ENCODE results near the gene HEY2. TPM values are rescaled to one million over a fixed set of nuclear protein-coding genes. Genes with fewer than 3 reads are reported as not detected.

Gene HEY2
- polyA plus RNA-seq, 2 of the 4 experiments (the other 2 are of a cell fraction), result 0.09 TPM; not detected in 1

DNA sequence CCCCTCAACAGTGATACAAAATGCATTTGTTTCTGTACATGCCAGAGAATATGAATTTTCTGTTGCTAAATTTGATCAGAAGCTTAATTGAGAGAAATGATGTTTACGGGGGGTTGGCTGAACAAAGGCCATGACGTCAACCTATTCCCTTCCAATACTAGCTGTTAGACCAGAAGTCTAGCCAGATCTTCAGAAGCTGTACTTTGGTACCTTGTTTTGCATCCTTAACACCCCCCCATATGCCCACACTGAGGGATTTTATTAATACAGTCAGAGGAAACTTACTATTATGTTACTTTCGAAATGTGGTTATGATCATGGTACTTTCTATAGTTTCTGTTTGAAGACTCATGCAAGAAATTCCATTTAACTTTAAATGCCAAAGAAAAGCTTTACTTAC is 44.4 kb downstream of the HEY2 start:
- WGBS (ENCODE audit: missing lambda C conversion rate), result 67% methylated on average over 3 of the region's 3 CpGs
- ChIA-PET CTCF (interaction anchor here (1.3 to 1.4 kb wide), 3 partner anchors 13 to 181 kb away, joined by 4 to 6 read pairs (median 5); no protein-coding TSS in a partner anchor), POLR2A (interaction anchor here (0.5 kb wide), 1 partner anchor 267 kb away, joined by 4 read pairs; no protein-coding TSS in a partner anchor)
- Histone ChIP-seq H3K4me2 (peak overlapping the region; percentile 81), H3K9me3 (no peaks in the 10 kb centered on the region), H3K4me1 (peaks cover 60% of the 10 kb centered on the region), H3K27ac (0 out of 6 replicates have a peak overlapping the region, but pooled peaks of 1 of the 2 experiments have one; percentile 8), H3K4me3 (no peak overlapping the region)
- no peak for FAIRE-seq
- TF ChIP-seq, protein P1, sequence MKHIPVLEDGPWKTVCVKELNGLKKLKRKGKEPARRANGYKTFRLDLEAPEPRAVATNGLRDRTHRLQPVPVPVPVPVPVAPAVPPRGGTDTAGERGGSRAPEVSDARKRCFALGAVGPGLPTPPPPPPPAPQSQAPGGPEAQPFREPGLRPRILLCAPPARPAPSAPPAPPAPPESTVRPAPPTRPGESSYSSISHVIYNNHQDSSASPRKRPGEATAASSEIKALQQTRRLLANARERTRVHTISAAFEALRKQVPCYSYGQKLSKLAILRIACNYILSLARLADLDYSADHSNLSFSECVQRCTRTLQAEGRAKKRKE (CRISPR knock-in tag; IDR thresholded peaks at IDR 0.05; ENCODE audit: low read depth), result no peak
- TF ChIP-seq MAFK (IDR thresholded peaks at IDR 0.05; ENCODE audit: partially characterized antibody) (no peak), MAZ (IDR thresholded peaks at IDR 0.05; ENCODE audit: borderline replicate concordance, low read depth, low read length) (no peak), FOXS1 (CRISPR knock-in tag; IDR thresholded peaks at IDR 0.05) (no peak), RFX5 (IDR thresholded peaks at IDR 0.05) (no peak), CHD2 (IDR thresholded peaks at IDR 0.05; ENCODE audit: low read length, partially characterized antibody) (no peak), HEYL (CRISPR knock-in tag; IDR thresholded peaks at IDR 0.05) (no peak), GATA3 (IDR thresholded peaks at IDR 0.05; ENCODE audit: borderline replicate concordance) (no peak), CHD4 (IDR thresholded peaks at IDR 0.05; ENCODE audit: borderline replicate concordance) (no peak), BHLHE40 (IDR thresholded peaks at IDR 0.05; ENCODE audit: low read depth, low read length) (no peak), HOXB5 (CRISPR knock-in tag; IDR thresholded peaks at IDR 0.05) (no peak)
- TF ChIP-seq, protein P2, sequence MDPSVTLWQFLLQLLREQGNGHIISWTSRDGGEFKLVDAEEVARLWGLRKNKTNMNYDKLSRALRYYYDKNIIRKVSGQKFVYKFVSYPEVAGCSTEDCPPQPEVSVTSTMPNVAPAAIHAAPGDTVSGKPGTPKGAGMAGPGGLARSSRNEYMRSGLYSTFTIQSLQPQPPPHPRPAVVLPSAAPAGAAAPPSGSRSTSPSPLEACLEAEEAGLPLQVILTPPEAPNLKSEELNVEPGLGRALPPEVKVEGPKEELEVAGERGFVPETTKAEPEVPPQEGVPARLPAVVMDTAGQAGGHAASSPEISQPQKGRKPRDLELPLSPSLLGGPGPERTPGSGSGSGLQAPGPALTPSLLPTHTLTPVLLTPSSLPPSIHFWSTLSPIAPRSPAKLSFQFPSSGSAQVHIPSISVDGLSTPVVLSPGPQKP (IDR thresholded peaks at IDR 0.05; ENCODE audit: low read depth, low read length), result no peak
- TF ChIP-seq, protein P3, sequence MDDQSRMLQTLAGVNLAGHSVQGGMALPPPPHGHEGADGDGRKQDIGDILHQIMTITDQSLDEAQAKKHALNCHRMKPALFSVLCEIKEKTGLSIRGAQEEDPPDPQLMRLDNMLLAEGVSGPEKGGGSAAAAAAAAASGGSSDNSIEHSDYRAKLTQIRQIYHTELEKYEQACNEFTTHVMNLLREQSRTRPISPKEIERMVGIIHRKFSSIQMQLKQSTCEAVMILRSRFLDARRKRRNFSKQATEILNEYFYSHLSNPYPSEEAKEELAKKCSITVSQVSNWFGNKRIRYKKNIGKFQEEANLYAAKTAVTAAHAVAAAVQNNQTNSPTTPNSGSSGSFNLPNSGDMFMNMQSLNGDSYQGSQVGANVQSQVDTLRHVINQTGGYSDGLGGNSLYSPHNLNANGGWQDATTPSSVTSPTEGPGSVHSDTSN (IDR thresholded peaks at IDR 0.05), result no peak
- no peak for ATAC-seq
- no peak for DNase-seq (ENCODE audit: low read depth in 1 of 2, low spot score in 1 of 2)

DNA sequence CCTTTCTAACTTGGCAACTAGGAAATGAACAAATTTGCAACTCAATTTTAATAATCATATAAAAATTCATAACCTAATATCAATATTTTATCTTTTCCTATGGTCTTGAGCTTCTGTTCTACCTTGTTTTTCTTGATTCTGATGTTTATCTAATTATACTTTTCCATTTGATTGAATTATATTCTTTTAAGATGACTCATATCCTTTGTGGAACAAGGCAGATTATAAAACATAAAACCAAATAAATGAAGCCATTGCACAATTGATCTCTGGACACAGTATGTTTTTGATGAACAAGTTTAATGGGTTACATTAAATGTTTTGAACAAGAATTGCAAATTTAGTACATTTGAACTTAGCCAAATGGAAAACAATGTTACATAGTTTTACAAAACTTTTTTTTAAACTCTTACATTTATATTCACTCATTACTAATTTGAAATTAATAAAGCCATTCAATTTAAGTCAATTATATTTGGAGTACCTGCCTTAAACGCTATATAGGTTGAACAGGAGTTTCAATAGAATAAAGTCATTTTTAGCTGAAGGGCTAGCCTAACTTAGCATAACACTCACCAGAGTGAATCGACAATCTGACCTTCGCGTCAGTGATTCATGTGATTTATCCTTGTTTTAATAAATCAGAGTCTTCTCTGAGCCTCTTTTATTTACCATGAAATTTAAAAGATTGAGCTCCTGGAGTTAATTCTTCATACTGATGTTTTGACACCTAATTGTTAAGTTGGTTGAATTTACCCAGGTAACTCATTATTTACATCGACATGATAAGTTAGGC is 45.1 kb downstream of the HEY2 start:
- no peak for FAIRE-seq
- CTCF ChIA-PET, result interaction anchor here (1.2 to 1.4 kb wide), 3 partner anchors 13 to 163 kb away, joined by 5 to 6 read pairs (median 5); no protein-coding TSS in a partner anchor

DNA sequence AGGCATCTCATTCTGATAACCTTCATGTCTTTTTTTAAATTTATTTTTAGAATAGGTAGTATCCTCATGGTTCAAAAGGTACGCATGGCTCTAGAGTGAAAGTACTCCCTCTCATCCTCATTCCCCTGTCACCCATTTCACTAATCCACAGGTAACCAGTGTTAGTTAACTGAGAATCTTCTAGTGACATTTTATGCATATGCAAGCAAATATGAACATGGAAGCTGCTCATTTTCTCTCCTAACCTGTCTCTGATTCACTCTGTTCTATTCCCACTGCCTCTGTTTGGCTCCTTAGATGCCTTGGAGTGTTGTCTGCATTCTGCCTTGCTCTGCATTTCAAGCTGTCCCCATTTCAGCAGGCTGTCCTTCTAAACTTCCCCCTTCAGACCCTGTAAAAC is 45.9 kb downstream of the HEY2 start:
- Histone ChIP-seq H3K4me2 (peak overlapping the region; percentile 81), H3K4me3 (no peak overlapping the region), H3K27ac (no peak overlapping the region), H3K9me3 (no peaks in the 10 kb centered on the region), H3K4me1 (peaks cover 55% of the 10 kb centered on the region)
- 96% methylated on average over 1 of the region's 1 CpG for WGBS (ENCODE audit: missing lambda C conversion rate)
- DNase-seq (ENCODE audit: low read depth in 1 of 2, low spot score in 1 of 2) (no peak), FAIRE-seq (no peak), ATAC-seq (no peak)
- ChIA-PET POLR2A (no interaction called here), CTCF (interaction anchor here (1.0 to 1.2 kb wide), 3 partner anchors 16 to 162 kb away, joined by 3 to 5 read pairs (median 3); no protein-coding TSS in a partner anchor)
- TF ChIP-seq GATA3 (IDR thresholded peaks at IDR 0.05; ENCODE audit: borderline replicate concordance) (no peak), MAFK (IDR thresholded peaks at IDR 0.05; ENCODE audit: partially characterized antibody) (peak; percentile 25)
- TF ChIP-seq, protein P3 (IDR thresholded peaks at IDR 0.05), result no peak
- TF ChIP-seq, protein P2 (IDR thresholded peaks at IDR 0.05; ENCODE audit: low read depth, low read length), result no peak

More for the DNA sequence above, 45.1 kb downstream of the HEY2 start:
- WGBS (ENCODE audit: missing lambda C conversion rate), result 87% methylated on average over 5 of the region's 5 CpGs
- peaks cover 57% of the 10 kb centered on the region for H3K4me1 ChIP-seq
- H3K4me2 ChIP-seq, result peak overlapping the region; percentile 81
- DNase-seq (ENCODE audit: low read depth in 1 of 2, low spot score in 1 of 2) (no peak), ATAC-seq (no peak)
- no peak overlapping the region for H3K4me3 ChIP-seq
- TF ChIP-seq, protein P2 (IDR thresholded peaks at IDR 0.05; ENCODE audit: low read depth, low read length), result no peak
- TF ChIP-seq CEBPB (IDR thresholded peaks at IDR 0.05), result peak in 1 of 2 experiments; percentile 34; a peak in 2 of 4 replicates
- H3K27ac ChIP-seq, result no peak overlapping the region
- no peaks in the 10 kb centered on the region for H3K9me3 ChIP-seq
- POLR2A ChIA-PET, result no interaction called here

Data from A549 (cell line).